Trophoblast cell (in vitro differentiated cells and primary cell): ENCODE data around the gene TSPAN4.

ENCODE experiments used
- DNase-seq, 2 donors: peaks; one replicate each; pipeline ENCODE4 v3.0.0-alpha.2; 2016
- H2AFZ ChIP-seq: 2 replicates; pipeline ENCODE4 v1.6.1; 2013; ENCODE audit warnings: low read length, moderate library complexity, mild to moderate bottlenecking; ENCODE audit not compliant: insufficient read depth, poor library complexity
- H2AK5ac ChIP-seq: 2 replicates; pipeline ENCODE4 v1.6.1; 2013; ENCODE audit warnings: mild to moderate bottlenecking, low read length
- H2BK120ac ChIP-seq: 2 replicates; pipeline ENCODE4 v1.6.1; 2013; ENCODE audit warnings: low read length, mild to moderate bottlenecking, moderate library complexity; ENCODE audit not compliant: insufficient read depth, poor library complexity
- H2BK12ac ChIP-seq: 2 replicates; pipeline ENCODE4 v1.6.1; 2013; ENCODE audit warnings: mild to moderate bottlenecking, low read length, moderate library complexity
- H2BK5ac ChIP-seq: 2 replicates; pipeline ENCODE4 v1.6.1; 2013; ENCODE audit warnings: low read length, low read depth, moderate library complexity, mild to moderate bottlenecking; ENCODE audit not compliant: poor library complexity
- H3K14ac ChIP-seq: 2 replicates; pipeline ENCODE4 v1.6.1; 2013; ENCODE audit warnings: mild to moderate bottlenecking, low read length
- H3K18ac ChIP-seq: 2 replicates; pipeline ENCODE4 v1.6.1; 2013; ENCODE audit warnings: mild to moderate bottlenecking, low read length
- H3K23ac ChIP-seq: 2 replicates; pipeline ENCODE4 v1.6.1; 2013; ENCODE audit warnings: low read length
- H3K27ac ChIP-seq: 2 replicates; pipeline ENCODE4 v1.5.1; 2013; ENCODE audit warnings: low read depth, mild to moderate bottlenecking, inconsistent platforms, low read length, moderate library complexity
- H3K27me3 ChIP-seq: 2 replicates; pipeline ENCODE4 v1.6.1; 2013; ENCODE audit warnings: inconsistent platforms, mild to moderate bottlenecking, low read length, moderate library complexity; ENCODE audit not compliant: insufficient read depth
- H3K36me3 ChIP-seq, 2 experiments: 1 replicate in 1 of 2; 2 replicates in 1 of 2; pipeline ENCODE4 v1.6.1; 2013; ENCODE audit warnings: low read length in 2 of 2, mild to moderate bottlenecking in 2 of 2, moderate library complexity in 1 of 2; ENCODE audit not compliant: insufficient read depth in 2 of 2, control insufficient read depth in 1 of 2
- H3K4ac ChIP-seq: 2 replicates; pipeline ENCODE4 v1.6.1; 2013; ENCODE audit warnings: low read depth, mild to moderate bottlenecking, low read length, moderate library complexity
- H3K4me1 ChIP-seq, 2 experiments: 1 replicate in 1 of 2; 2 replicates in 1 of 2; pipeline ENCODE4 v1.6.1; 2013; ENCODE audit warnings: low read length in 2 of 2, mild to moderate bottlenecking in 2 of 2, moderate library complexity in 1 of 2; ENCODE audit not compliant: insufficient read depth in 2 of 2, control insufficient read depth in 1 of 2
- H3K4me2 ChIP-seq: 2 replicates; pipeline ENCODE4 v1.6.1; 2013; ENCODE audit warnings: inconsistent platforms, mild to moderate bottlenecking, low read length, moderate library complexity
- H3K4me3 ChIP-seq: 2 replicates; pipeline ENCODE4 v1.5.1; 2013; ENCODE audit warnings: mild to moderate bottlenecking, low read depth, low read length, inconsistent platforms
- H3K79me1 ChIP-seq: one replicate; pipeline ENCODE4 v1.6.1; 2013; ENCODE audit warnings: low read length
- H3K79me2 ChIP-seq: 2 replicates; pipeline ENCODE4 v1.6.1; 2013; ENCODE audit warnings: low read length, mild to moderate bottlenecking; ENCODE audit not compliant: control insufficient read depth, insufficient read depth, poor library complexity
- H3K9ac ChIP-seq: 2 replicates; pipeline ENCODE4 v1.6.1; 2013; ENCODE audit warnings: mild to moderate bottlenecking, low read length
- H3K9me3 ChIP-seq: 2 replicates; pipeline ENCODE4 v1.6.1; 2013; ENCODE audit warnings: low read depth, mild to moderate bottlenecking, control low read depth, inconsistent platforms, low read length; ENCODE audit not compliant: insufficient read depth
- H4K12ac ChIP-seq: 2 replicates; pipeline ENCODE4 v1.6.1; 2013; ENCODE audit warnings: low read depth, mild to moderate bottlenecking, low read length, moderate library complexity
- H4K8ac ChIP-seq: 2 replicates; pipeline ENCODE4 v1.6.1; 2013; ENCODE audit warnings: low read depth, mild to moderate bottlenecking, low read length, moderate library complexity
- H4K91ac ChIP-seq: one replicate; pipeline ENCODE4 v1.6.1; 2013; ENCODE audit warnings: low read depth, mild to moderate bottlenecking, low read length, moderate library complexity
- WGBS: extraction: QIAGEN DNeasy Blood & Tissue Kit; methylation state at CpG from one replicate; pipeline ENCODE4 v1.1.7; 2013; ENCODE audit warnings: missing lambda C conversion rate; ENCODE audit not compliant: insufficient read length, insufficient coverage; ENCODE audit errors: extremely low coverage; 5-methylcytosine and 5-hydroxymethylcytosine counted together

The TSPAN4 gene

GRCh38 chr11:801097-801780, 41.4 kb upstream of the TSPAN4 start:
- Histone ChIP-seq H3K14ac (no peak overlapping the region), H3K36me3 (peaks cover 42 to 45% of the 10 kb centered on the region in 2 experiments), H3K27ac (no peak overlapping the region), H2BK5ac (no peak overlapping the region), H3K4me1 (peaks cover 24 to 27% of the 10 kb centered on the region in 2 experiments), H3K9me3 (peaks cover 5% of the 10 kb centered on the region), H3K18ac (no peak overlapping the region), H2AK5ac (no peak overlapping the region), H2BK12ac (no peak overlapping the region), H3K4me3 (no peak overlapping the region), H3K27me3 (no peaks in the 10 kb centered on the region), H2BK120ac (no peak overlapping the region), H3K79me2 (peaks cover 12% of the 10 kb centered on the region), H3K4ac (no peak overlapping the region), H3K9ac (no peak overlapping the region), H3K4me2 (no peak overlapping the region), H4K12ac (no peak overlapping the region), H2AFZ (no peak overlapping the region), H3K23ac (no peak overlapping the region), H4K8ac (no peak overlapping the region), H4K91ac (no peak overlapping the region), H3K79me1 (peaks cover 21% of the 10 kb centered on the region)
- DNase-seq: no peak
- WGBS: no CpG with 5 or more reads among the region's 20 CpGs

- peaks cover 15 to 18% of the 10 kb centered on the region in 2 experiments for H3K4me1 ChIP-seq
- no peak overlapping the region for H4K12ac ChIP-seq
- peaks cover 21% of the 10 kb centered on the region for H3K79me1 ChIP-seq
- H3K79me2 ChIP-seq: peaks cover 12% of the 10 kb centered on the region
- no peak overlapping the region for H3K4ac ChIP-seq
- H3K27me3 ChIP-seq: no peaks in the 10 kb centered on the region
- H3K36me3 ChIP-seq: peaks cover 42 to 45% of the 10 kb centered on the region in 2 experiments
- no peak overlapping the region for H4K8ac ChIP-seq
- H2AK5ac ChIP-seq: no peak overlapping the region
- no peak overlapping the region for H2AFZ ChIP-seq
- H3K14ac ChIP-seq: no peak overlapping the region
- no peak overlapping the region for H3K27ac ChIP-seq
- peak overlapping the region; percentile 35 for H3K4me3 ChIP-seq
- no peak overlapping the region for H2BK12ac ChIP-seq
- no peak overlapping the region for H2BK120ac ChIP-seq
- no peak overlapping the region for H3K9ac ChIP-seq
- H3K23ac ChIP-seq: no peak overlapping the region
- H3K18ac ChIP-seq: no peak overlapping the region
- no CpG with 5 or more reads among the region's 21 CpGs for WGBS
- no peak overlapping the region for H4K91ac ChIP-seq
- H2BK5ac ChIP-seq: no peak overlapping the region
- DNase-seq: no peak
- H3K4me2 ChIP-seq: no peak overlapping the region
- H3K9me3 ChIP-seq: peaks cover 5% of the 10 kb centered on the region
Observed at GRCh38 chr11:802018-802617, 40.5 kb upstream of the TSPAN4 start.

- no CpG with 5 or more reads among the region's 28 CpGs for WGBS
- H2BK12ac ChIP-seq: no peak overlapping the region
- H2AFZ ChIP-seq: no peak overlapping the region
- H2BK5ac ChIP-seq: no peak overlapping the region
- H3K27ac ChIP-seq: no peak overlapping the region
- H3K18ac ChIP-seq: no peak overlapping the region
- H4K91ac ChIP-seq: no peak overlapping the region
- no peak overlapping the region for H2BK120ac ChIP-seq
- no peak overlapping the region for H3K14ac ChIP-seq
- no peak overlapping the region for H3K4me2 ChIP-seq
- no peak for DNase-seq
- H3K4me1 ChIP-seq: peaks cover 15 to 17% of the 10 kb centered on the region in 2 experiments
- H3K9me3 ChIP-seq: peaks cover 5% of the 10 kb centered on the region
- no peak overlapping the region for H3K4ac ChIP-seq
- H3K79me1 ChIP-seq: peaks cover 16% of the 10 kb centered on the region
- H3K23ac ChIP-seq: no peak overlapping the region
- peaks cover 8% of the 10 kb centered on the region for H3K79me2 ChIP-seq
- H3K27me3 ChIP-seq: no peaks in the 10 kb centered on the region
- H3K4me3 ChIP-seq: no peak overlapping the region
- no peak overlapping the region for H4K12ac ChIP-seq
- no peak overlapping the region for H3K9ac ChIP-seq
- peaks cover 42 to 45% of the 10 kb centered on the region in 2 experiments for H3K36me3 ChIP-seq
- H2AK5ac ChIP-seq: no peak overlapping the region
- no peak overlapping the region for H4K8ac ChIP-seq
Observed at GRCh38 chr11:802693-803466, 39.8 kb upstream of the TSPAN4 start.

- Histone ChIP-seq H3K14ac (no peak overlapping the region), H3K4ac (no peak overlapping the region), H2BK120ac (no peak overlapping the region), H3K23ac (no peak overlapping the region), H2BK5ac (no peak overlapping the region), H3K36me3 (peaks cover 42 to 45% of the 10 kb centered on the region in 2 experiments), H2AK5ac (no peak overlapping the region), H3K79me2 (peaks cover 6% of the 10 kb centered on the region), H2AFZ (no peak overlapping the region), H4K12ac (no peak overlapping the region), H3K9me3 (peaks cover 5% of the 10 kb centered on the region), H3K79me1 (peaks cover 15% of the 10 kb centered on the region), H3K18ac (no peak overlapping the region), H3K27ac (no peak overlapping the region), H3K4me1 (peaks cover 16 to 17% of the 10 kb centered on the region in 2 experiments), H3K27me3 (no peaks in the 10 kb centered on the region), H3K9ac (no peak overlapping the region), H3K4me2 (no peak overlapping the region), H4K91ac (peak overlapping the region; percentile 87), H4K8ac (no peak overlapping the region), H2BK12ac (no peak overlapping the region), H3K4me3 (no peak overlapping the region)
- DNase-seq: no peak
- no CpG with 5 or more reads among the region's 8 CpGs for WGBS
Observed at GRCh38 chr11:803467-803742, 39.2 kb upstream of the TSPAN4 start.
